Transverse colon (tissue), 4 donors: ENCODE measurements around the gene FAM43A. TPM values are rescaled to one million over a fixed set of nuclear protein-coding genes. Genes with fewer than 3 reads are reported as not detected.

Experiments used
- DNase-seq: peaks from one replicate; pipeline ENCODE4 v3.0.0-alpha.2; 2019
- H3K27ac ChIP-seq, 4 donors: fragments of 200-600 bp; sonication (generic); 2 replicates each; pipeline ENCODE4 v1.5.1; 2016 to 2018; ENCODE audit warnings: inconsistent platforms in 4 of 4
- H3K27me3 ChIP-seq: fragments of 200-600 bp; sonication (generic); 2 replicates; pipeline ENCODE4 v1.5.1; 2017; ENCODE audit warnings: inconsistent platforms
- H3K36me3 ChIP-seq, 4 donors: fragments of 200-600 bp; sonication (generic); 2 replicates each; pipeline ENCODE4 v1.5.1; 2017 to 2019; ENCODE audit warnings: inconsistent platforms in 4 of 4
- H3K4me1 ChIP-seq, 4 donors: fragments of 200-600 bp; sonication (generic); 2 replicates each; pipeline ENCODE4 v1.5.1; 2017 to 2020; ENCODE audit warnings: inconsistent platforms in 4 of 4
- H3K4me3 ChIP-seq, 4 donors: fragments of 200-600 bp; sonication (generic); 1 replicate in 1 of 4; 2 replicates in 3 of 4; pipeline versions ENCODE4 v1.5.1 to v1.6.1; 2017 to 2019; ENCODE audit warnings: inconsistent platforms in 4 of 4
- H3K9me3 ChIP-seq, 2 donors: fragments of 200-600 bp; sonication (generic); 2 replicates each; pipeline ENCODE4 v1.5.1; 2017 to 2019; ENCODE audit warnings: inconsistent platforms in 2 of 2
- CTCF ChIP-seq, 5 experiments: fragments of 200-600 bp in 3 of 5; fragments of 450-650 bp in 2 of 5; sonication (generic) in 3 of 5; IDR thresholded peaks; 1 replicate in 2 of 5; 2 replicates in 3 of 5; pipeline ENCODE4 v1.5.1; 2016 to 2017; ENCODE audit warnings: antibody characterized with exemption in 5 of 5, inconsistent platforms in 3 of 5, mild to moderate bottlenecking in 2 of 5, moderate library complexity in 1 of 5
- EP300 ChIP-seq: sonication (generic); formaldehyde crosslinking; IDR thresholded peaks from one replicate; pipeline ENCODE4 v1.6.1; 2017; ENCODE audit warnings: antibody characterized with exemption, low read depth
- POLR2A ChIP-seq: fragments of 450-650 bp; IDR thresholded peaks from one replicate; pipeline ENCODE4 v1.6.1; 2016; ENCODE audit warnings: antibody characterized with exemption, mild to moderate bottlenecking, moderate library complexity
- POLR2AphosphoS5 ChIP-seq, 3 donors: sonication (generic); formaldehyde crosslinking; IDR thresholded peaks; one replicate each; pipeline ENCODE4 v1.6.1; 2016; ENCODE audit warnings: antibody characterized with exemption in 3 of 3
- WGBS, 2 donors: methylation state at CpG; one replicate each; pipeline ENCODE4 v1.1.5; 2018; ENCODE audit warnings: low coverage in 1 of 2; 5-methylcytosine and 5-hydroxymethylcytosine counted together
- in situ Hi-C, 4 donors: fragments of 200-750 bp; cut with MboI; loops; one replicate each; pipeline versions ENCODE4 v1.15.0 to v1.15.1; 2017; ENCODE audit warnings: low sequenced_read_pairs in 3 of 4, low pct_ligation_motif_present in 1 of 4, low pct_unique_long_range_greater_than_20kb in 1 of 4
- intact Hi-C: fragments of 100-400 bp; cut with DNase I; formaldehyde crosslinking; loops from one replicate; pipeline ENCODE4 v1.15.1; 2023; ENCODE audit warnings: low total_unique reads
- total RNA-seq, 4 donors: library from RNA; depleted of rRNA; stranded (reverse); fragments of >200 nt; gene quantifications; one replicate each; pipeline ENCODE4 v1.1.0, GENCODE V29; 2016

FAM43A gene
- total RNA-seq, 4 donors from 2014 or later: 31.2 to 111 (median 95.9) TPM

- H3K4me3 ChIP-seq: no peak overlapping the region
- H3K27ac ChIP-seq: no peak overlapping the region
- TF ChIP-seq EP300 (no peak), POLR2AphosphoS5 (IDR thresholded peaks at IDR 0.05) (no peak), CTCF (IDR thresholded peaks at IDR 0.05) (no peak), POLR2A (no peak)
- no peaks in the 10 kb centered on the region for H3K9me3 ChIP-seq
- no peaks in the 10 kb centered on the region for H3K4me1 ChIP-seq
- WGBS, 2 donors: 64 to 80% methylated on average over 2 to 6 of the region's 6 CpGs
- in situ Hi-C loops: no loop called here
- no peaks in the 10 kb centered on the region for H3K27me3 ChIP-seq
- no peak for DNase-seq
- no peaks in the 10 kb centered on the region for H3K36me3 ChIP-seq
- intact Hi-C loops: no loop called here
These were observed 26.2 kb downstream of the FAM43A start for GRCh38 chr3:194711913-194712312.

- no peak for DNase-seq
- Histone ChIP-seq H3K9me3 (no peaks in the 10 kb centered on the region), H3K4me1 (no peaks in the 10 kb centered on the region), H3K27me3 (no peaks in the 10 kb centered on the region), H3K4me3 (no peak overlapping the region), H3K36me3 (no peaks in the 10 kb centered on the region), H3K27ac (no peak overlapping the region)
- in situ Hi-C loops (no loop called here), intact Hi-C loops (no loop called here)
- WGBS, 2 donors: 81 to 88% methylated on average over 6 to 9 of the region's 9 CpGs
- no peak for TF ChIP-seq EP300
- no peak for TF ChIP-seq POLR2AphosphoS5 (IDR thresholded peaks at IDR 0.05)
- TF ChIP-seq CTCF (IDR thresholded peaks at IDR 0.05): no peak
- TF ChIP-seq POLR2A: no peak
These were observed 27.8 kb downstream of the FAM43A start for GRCh38 chr3:194713299-194714136.

- H3K4me3 ChIP-seq: no peak overlapping the region
- no peaks in the 10 kb centered on the region for H3K9me3 ChIP-seq
- H3K36me3 ChIP-seq: no peaks in the 10 kb centered on the region
- in situ Hi-C loops: no loop called here
- no peak overlapping the region for H3K27ac ChIP-seq
- WGBS, 2 donors: 83 to 95% methylated on average over 5 of the region's 5 CpGs
- H3K4me1 ChIP-seq: no peaks in the 10 kb centered on the region
- TF ChIP-seq CTCF (IDR thresholded peaks at IDR 0.05) (no peak), EP300 (no peak), POLR2AphosphoS5 (IDR thresholded peaks at IDR 0.05) (no peak)
- intact Hi-C loops: no loop called here
- H3K27me3 ChIP-seq: no peaks in the 10 kb centered on the region
- no peak for DNase-seq
These were observed 28.4 kb downstream of the FAM43A start for GRCh38 chr3:194714137-194714455.

GRCh38 chr3:194714564-194714963, 28.9 kb downstream of the FAM43A start:
- no peaks in the 10 kb centered on the region for H3K36me3 ChIP-seq
- in situ Hi-C loops: no loop called here
- TF ChIP-seq POLR2AphosphoS5 (IDR thresholded peaks at IDR 0.05) (no peak), POLR2A (no peak), EP300 (no peak), CTCF (IDR thresholded peaks at IDR 0.05) (no peak)
- no peak overlapping the region for H3K4me3 ChIP-seq
- H3K27me3 ChIP-seq: no peaks in the 10 kb centered on the region
- 78 to 79% methylated on average over 4 to 6 of the region's 6 CpGs for WGBS, 2 donors
- no peaks in the 10 kb centered on the region for H3K9me3 ChIP-seq
- intact Hi-C loops: no loop called here
- no peak for DNase-seq
- H3K4me1 ChIP-seq: no peaks in the 10 kb centered on the region
- H3K27ac ChIP-seq: no peak overlapping the region
